Mesendoderm (in vitro differentiated cells): ENCODE results near the gene LGR4.

Experiments
- DNase-seq: peaks from one replicate; pipeline ENCODE4 v3.0.0; 2013
- H2AK5ac ChIP-seq: 2 replicates; pipeline ENCODE4 v1.6.1; 2013; ENCODE audit warnings: low read length, inconsistent platforms
- H2BK120ac ChIP-seq: 2 replicates; pipeline ENCODE4 v1.6.1; 2013; ENCODE audit warnings: low read depth, mild to moderate bottlenecking, low read length, moderate library complexity, mixed read lengths
- H2BK15ac ChIP-seq: replicated peaks from 2 replicates; pipeline ENCODE4 v1.6.1; 2013; ENCODE audit warnings: low read depth, mild to moderate bottlenecking, moderate library complexity
- H2BK5ac ChIP-seq: 2 replicates; pipeline ENCODE4 v1.6.1; 2013; ENCODE audit warnings: low read length, inconsistent platforms
- H3K18ac ChIP-seq: 2 replicates; pipeline ENCODE4 v1.6.1; 2013; ENCODE audit warnings: mild to moderate bottlenecking, low read length, mixed read lengths
- H3K23ac ChIP-seq: one replicate; pipeline ENCODE4 v1.6.1; 2013; ENCODE audit warnings: low read length
- H3K27ac ChIP-seq: 2 replicates; pipeline ENCODE4 v1.5.1; 2013; ENCODE audit warnings: low read depth, mild to moderate bottlenecking, inconsistent platforms, low read length, moderate library complexity
- H3K27me3 ChIP-seq: 2 replicates; pipeline ENCODE4 v1.6.1; 2013; ENCODE audit warnings: low read length, control low read depth, mild to moderate bottlenecking, inconsistent platforms; ENCODE audit not compliant: insufficient read depth, poor library complexity
- H3K36me3 ChIP-seq: 2 replicates; pipeline ENCODE4 v1.6.1; 2013; ENCODE audit warnings: low read length, inconsistent platforms; ENCODE audit not compliant: control insufficient read depth, insufficient read depth
- H3K4ac ChIP-seq: one replicate; pipeline ENCODE4 v1.6.1; 2013; ENCODE audit warnings: low read depth, mild to moderate bottlenecking, low read length, moderate library complexity
- H3K4me1 ChIP-seq: 2 replicates; pipeline ENCODE4 v1.6.1; 2013; ENCODE audit warnings: low read depth, low read length, inconsistent platforms; ENCODE audit not compliant: control insufficient read depth
- H3K4me2 ChIP-seq: 2 replicates; pipeline ENCODE4 v1.6.1; 2013; ENCODE audit warnings: low read length
- H3K4me3 ChIP-seq: 2 replicates; pipeline ENCODE4 v1.5.1; 2013; ENCODE audit warnings: mild to moderate bottlenecking, low read length
- H3K56ac ChIP-seq: one replicate; pipeline ENCODE4 v1.6.1; 2013; ENCODE audit warnings: low read length
- H3K79me1 ChIP-seq: 2 replicates; pipeline ENCODE4 v1.6.1; 2013; ENCODE audit warnings: low read length, inconsistent platforms
- H3K79me2 ChIP-seq: 2 replicates; pipeline ENCODE4 v1.6.1; 2013; ENCODE audit warnings: mild to moderate bottlenecking, low read length; ENCODE audit not compliant: control insufficient read depth, insufficient read depth
- H3K9ac ChIP-seq: 2 replicates; pipeline ENCODE4 v1.6.1; 2013; ENCODE audit warnings: low read length, inconsistent platforms
- H4K5ac ChIP-seq: one replicate; pipeline ENCODE4 v1.6.1; 2013; ENCODE audit warnings: low read length
- H4K8ac ChIP-seq: one replicate; pipeline ENCODE4 v1.6.1; 2013; ENCODE audit warnings: low read depth, mild to moderate bottlenecking, control low read depth, low read length, moderate library complexity
- WGBS: extraction: QIAGEN DNeasy Blood & Tissue Kit; methylation state at CpG from one replicate; pipeline ENCODE4 v1.1.7; 2013; ENCODE audit warnings: low lambda C conversion rate, missing lambda C conversion rate; ENCODE audit not compliant: insufficient coverage; ENCODE audit errors: extremely low coverage; 5-methylcytosine and 5-hydroxymethylcytosine counted together

LGR4 gene

GRCh38 chr11:27352781-27353180, 119.8 kb downstream of the LGR4 start:
- Histone ChIP-seq H3K4me1 (no peaks in the 10 kb centered on the region), H4K8ac (no peak overlapping the region), H3K36me3 (no peaks in the 10 kb centered on the region), H2BK120ac (no peak overlapping the region), H3K79me2 (no peaks in the 10 kb centered on the region), H3K4me2 (no peak overlapping the region), H3K4me3 (no peak overlapping the region), H3K18ac (no peak overlapping the region), H3K79me1 (no peaks in the 10 kb centered on the region), H3K4ac (no peak overlapping the region), H2BK5ac (no peak overlapping the region), H3K27me3 (no peaks in the 10 kb centered on the region), H3K23ac (no peak overlapping the region), H3K27ac (no peak overlapping the region), H3K9ac (no peak overlapping the region), H2AK5ac (no peak overlapping the region), H2BK15ac (no peak overlapping the region), H4K5ac (no peak overlapping the region), H3K56ac (no peak overlapping the region)
- DNase-seq = peak; percentile 40
- WGBS = no CpG with 5 or more reads among the region's 2 CpGs

GRCh38 chr11:27350511-27350910, 122.1 kb downstream of the LGR4 start:
- no peak overlapping the region for H2BK120ac ChIP-seq
- no peak for DNase-seq
- no peaks in the 10 kb centered on the region for H3K36me3 ChIP-seq
- H2BK15ac ChIP-seq = no peak overlapping the region
- H3K23ac ChIP-seq = no peak overlapping the region
- H4K5ac ChIP-seq = no peak overlapping the region
- no peaks in the 10 kb centered on the region for H3K4me1 ChIP-seq
- H3K4ac ChIP-seq = no peak overlapping the region
- no peak overlapping the region for H3K9ac ChIP-seq
- H2BK5ac ChIP-seq = no peak overlapping the region
- H3K18ac ChIP-seq = no peak overlapping the region
- H3K79me2 ChIP-seq = no peaks in the 10 kb centered on the region
- H3K27ac ChIP-seq = no peak overlapping the region
- H2AK5ac ChIP-seq = no peak overlapping the region
- no peak overlapping the region for H3K4me3 ChIP-seq
- no peak overlapping the region for H4K8ac ChIP-seq
- no peaks in the 10 kb centered on the region for H3K27me3 ChIP-seq
- no peak overlapping the region for H3K56ac ChIP-seq
- no peaks in the 10 kb centered on the region for H3K79me1 ChIP-seq
- no peak overlapping the region for H3K4me2 ChIP-seq

- no peak overlapping the region for H2AK5ac ChIP-seq
- no peak overlapping the region for H3K56ac ChIP-seq
- H3K4me3 ChIP-seq = no peak overlapping the region
- no peak for DNase-seq
- no peak overlapping the region for H3K4ac ChIP-seq
- WGBS = no CpG with 5 or more reads among the region's 2 CpGs
- no peaks in the 10 kb centered on the region for H3K79me2 ChIP-seq
- H4K8ac ChIP-seq = no peak overlapping the region
- no peak overlapping the region for H3K18ac ChIP-seq
- H4K5ac ChIP-seq = no peak overlapping the region
- no peak overlapping the region for H2BK15ac ChIP-seq
- no peak overlapping the region for H3K27ac ChIP-seq
- no peaks in the 10 kb centered on the region for H3K79me1 ChIP-seq
- no peak overlapping the region for H3K4me2 ChIP-seq
- H3K9ac ChIP-seq = no peak overlapping the region
- H2BK5ac ChIP-seq = no peak overlapping the region
- H3K23ac ChIP-seq = no peak overlapping the region
- no peak overlapping the region for H2BK120ac ChIP-seq
- H3K4me1 ChIP-seq = no peaks in the 10 kb centered on the region
- H3K27me3 ChIP-seq = no peaks in the 10 kb centered on the region
- no peaks in the 10 kb centered on the region for H3K36me3 ChIP-seq
These were observed 122.7 kb downstream of the LGR4 start for GRCh38 chr11:27349919-27350318.

- H3K27ac ChIP-seq = no peak overlapping the region
These were observed 124.2 kb downstream of the LGR4 start for GRCh38 chr11:27348340-27348873.

GRCh38 chr11:27347359-27348339, 124.9 kb downstream of the LGR4 start:
- Histone ChIP-seq H3K4me2 (no peak overlapping the region), H4K5ac (no peak overlapping the region), H3K36me3 (no peaks in the 10 kb centered on the region), H2BK15ac (no peak overlapping the region), H4K8ac (no peak overlapping the region), H3K9ac (no peak overlapping the region), H3K4me1 (no peaks in the 10 kb centered on the region), H2AK5ac (no peak overlapping the region), H3K56ac (no peak overlapping the region), H3K27me3 (no peaks in the 10 kb centered on the region), H3K79me1 (no peaks in the 10 kb centered on the region), H3K27ac (no peak overlapping the region), H3K4ac (no peak overlapping the region), H2BK120ac (no peak overlapping the region), H3K23ac (no peak overlapping the region), H3K79me2 (no peaks in the 10 kb centered on the region), H3K4me3 (no peak overlapping the region), H3K18ac (no peak overlapping the region), H2BK5ac (no peak overlapping the region)
- WGBS = no CpG with 5 or more reads among the region's 5 CpGs
- no peak for DNase-seq

More at GRCh38 chr11:27348340-27348873, 124.2 kb downstream of the LGR4 start:
- H3K4me3 ChIP-seq = no peak overlapping the region
- H2BK15ac ChIP-seq = no peak overlapping the region
- no peak for DNase-seq
- no peaks in the 10 kb centered on the region for H3K79me1 ChIP-seq
- H2BK120ac ChIP-seq = no peak overlapping the region
- no peaks in the 10 kb centered on the region for H3K79me2 ChIP-seq
- H4K8ac ChIP-seq = no peak overlapping the region
- no peak overlapping the region for H3K9ac ChIP-seq
- no peak overlapping the region for H2BK5ac ChIP-seq
- WGBS = no CpG with 5 or more reads among the region's 3 CpGs
- no peak overlapping the region for H3K4ac ChIP-seq
- H3K36me3 ChIP-seq = no peaks in the 10 kb centered on the region
- H3K18ac ChIP-seq = no peak overlapping the region
- H4K5ac ChIP-seq = no peak overlapping the region
- H2AK5ac ChIP-seq = no peak overlapping the region
- no peak overlapping the region for H3K56ac ChIP-seq
- no peak overlapping the region for H3K4me2 ChIP-seq
- H3K4me1 ChIP-seq = no peaks in the 10 kb centered on the region
- no peak overlapping the region for H3K23ac ChIP-seq
- H3K27me3 ChIP-seq = no peaks in the 10 kb centered on the region
